DND-41 (cell line): Measurements from ENCODE around the gene SLC25A13.

Experiments used
- EZH2 ChIP-seq: IDR thresholded peaks from 3 replicates; pipeline ENCODE4 v1.6.1; 2012; ENCODE audit warnings: borderline replicate concordance, low read depth, mild to moderate bottlenecking, moderate library complexity, low read length, inconsistent platforms; ENCODE audit not compliant: severe bottlenecking
- TF ChIP-seq, protein P1 (sequence below): IDR thresholded peaks from 2 replicates; pipeline ENCODE4 v1.5.1; 2012; ENCODE audit warnings: borderline replicate concordance, low read length, moderate library complexity, mild to moderate bottlenecking; ENCODE audit not compliant: poor library complexity, severe bottlenecking; ENCODE audit errors: extremely low read depth

DNA sequence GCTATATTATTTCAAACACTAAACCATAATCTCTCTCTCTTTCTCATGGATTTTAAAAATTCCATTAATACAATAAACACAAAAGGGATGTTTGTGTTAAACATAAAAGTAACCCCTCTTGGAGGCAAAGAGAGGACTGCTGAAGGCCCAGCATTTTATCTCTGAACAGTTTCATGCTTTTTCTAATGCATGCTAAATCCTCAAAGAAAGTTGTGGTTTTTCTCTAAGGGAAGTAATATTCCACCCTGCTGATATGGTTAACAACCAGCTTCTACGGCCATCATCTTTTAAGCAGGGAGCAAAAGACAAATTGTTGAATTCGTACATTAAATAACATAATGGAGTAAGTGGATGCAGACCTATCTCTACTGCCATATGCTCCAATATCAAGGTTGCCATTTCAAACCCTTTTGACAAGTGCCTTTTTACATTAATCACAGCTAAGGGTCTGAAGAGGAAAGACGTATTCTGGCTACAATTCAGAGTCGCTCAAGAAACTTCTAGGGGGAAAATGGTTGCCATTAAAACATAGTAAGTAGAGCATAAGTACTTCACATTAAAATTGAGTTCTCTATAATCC is 103.1 kb downstream of the SLC25A13 start:
- TF ChIP-seq, protein P1, sequence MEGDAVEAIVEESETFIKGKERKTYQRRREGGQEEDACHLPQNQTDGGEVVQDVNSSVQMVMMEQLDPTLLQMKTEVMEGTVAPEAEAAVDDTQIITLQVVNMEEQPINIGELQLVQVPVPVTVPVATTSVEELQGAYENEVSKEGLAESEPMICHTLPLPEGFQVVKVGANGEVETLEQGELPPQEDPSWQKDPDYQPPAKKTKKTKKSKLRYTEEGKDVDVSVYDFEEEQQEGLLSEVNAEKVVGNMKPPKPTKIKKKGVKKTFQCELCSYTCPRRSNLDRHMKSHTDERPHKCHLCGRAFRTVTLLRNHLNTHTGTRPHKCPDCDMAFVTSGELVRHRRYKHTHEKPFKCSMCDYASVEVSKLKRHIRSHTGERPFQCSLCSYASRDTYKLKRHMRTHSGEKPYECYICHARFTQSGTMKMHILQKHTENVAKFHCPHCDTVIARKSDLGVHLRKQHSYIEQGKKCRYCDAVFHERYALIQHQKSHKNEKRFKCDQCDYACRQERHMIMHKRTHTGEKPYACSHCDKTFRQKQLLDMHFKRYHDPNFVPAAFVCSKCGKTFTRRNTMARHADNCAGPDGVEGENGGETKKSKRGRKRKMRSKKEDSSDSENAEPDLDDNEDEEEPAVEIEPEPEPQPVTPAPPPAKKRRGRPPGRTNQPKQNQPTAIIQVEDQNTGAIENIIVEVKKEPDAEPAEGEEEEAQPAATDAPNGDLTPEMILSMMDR: no peak
- TF ChIP-seq EZH2: no peak
